H1 (cell line): Measurements from ENCODE around the gene MYH9. TPM values are rescaled to one million over a fixed set of nuclear protein-coding genes. Genes with fewer than 3 reads are reported as not detected.

Experiments
- CTCF ChIA-PET: fragments of 300-600 bp; sonication (Branson Sonifier 250); formaldehyde crosslinking; loops from one replicate; lab custom pipeline; 2021; ENCODE audit not compliant: partially characterized antibody; lab: Charles Lee
- POLR2A ChIA-PET: fragments of 300-600 bp; sonication (Branson Sonifier 250); formaldehyde crosslinking; loops from one replicate; lab custom pipeline; 2021; ENCODE audit warnings: inconsistent platforms; ENCODE audit not compliant: partially characterized antibody; lab: Charles Lee
- DNase-seq, 2 experiments: peaks; one replicate each; pipeline versions ENCODE4 v3.0.0 to v3.0.0-alpha.2; 2010 to 2022; ENCODE audit warnings: low spot score in 2 of 2, low read depth in 1 of 2, mixed read lengths in 1 of 2
- FAIRE-seq: peaks from 2 replicates; lab custom pipeline; 2011; peaks lifted over from hg19 to GRCh38; lab: Jason Lieb, UNC
- H2AFZ ChIP-seq: 2 replicates; pipeline ENCODE4 v1.8.1; 2012; ENCODE audit warnings: low read length, inconsistent platforms
- H2AK5ac ChIP-seq: 2 replicates; pipeline ENCODE4 v1.6.1; 2013; ENCODE audit warnings: low read depth, low read length
- H2BK120ac ChIP-seq: replicated peaks from 2 replicates; pipeline ENCODE3; 2013; ENCODE audit warnings: low read depth, low read length, inconsistent platforms
- H2BK12ac ChIP-seq: 2 replicates; pipeline ENCODE4 v1.6.1; 2013; ENCODE audit warnings: low read depth, low read length
- H2BK15ac ChIP-seq: 2 replicates; pipeline ENCODE4 v1.6.1; 2013; ENCODE audit warnings: low read length
- H2BK20ac ChIP-seq: 2 replicates; pipeline ENCODE4 v1.6.1; 2013; ENCODE audit warnings: low read length
- H2BK5ac ChIP-seq: 2 replicates; pipeline ENCODE4 v1.6.1; 2013; ENCODE audit warnings: low read depth, low read length
- H3K14ac ChIP-seq: 2 replicates; pipeline ENCODE4 v1.6.1; 2013; ENCODE audit warnings: inconsistent platforms; ENCODE audit not compliant: insufficient read length
- H3K18ac ChIP-seq: 2 replicates; pipeline ENCODE4 v1.6.1; 2013; ENCODE audit warnings: low read length; ENCODE audit errors: extremely low read depth
- H3K23ac ChIP-seq: 2 replicates; pipeline ENCODE4 v1.6.1; 2013; ENCODE audit warnings: inconsistent platforms; ENCODE audit not compliant: insufficient read length
- H3K23me2 ChIP-seq: 2 replicates; pipeline ENCODE4 v1.6.1; 2013; ENCODE audit warnings: low read depth, low read length
- H3K27ac ChIP-seq: 2 replicates; pipeline ENCODE4 v1.6.1; 2011; ENCODE audit warnings: low read depth, low read length, inconsistent platforms
- H3K27me3 ChIP-seq, 4 experiments: replicated peaks in 1 of 4; 1 replicate in 1 of 4; 2 replicates in 3 of 4; pipeline versions ENCODE4 v1.6.1 to v1.8.1; 2011 to 2013; ENCODE audit warnings: low read length in 3 of 4, mild to moderate bottlenecking in 3 of 4, inconsistent platforms in 2 of 4, mixed read lengths in 2 of 4, moderate library complexity in 1 of 4; ENCODE audit not compliant: control insufficient read depth in 3 of 4, insufficient read depth in 3 of 4; ENCODE audit errors: extremely low read depth in 1 of 4
- H3K36me3 ChIP-seq, 4 experiments: 2 replicates each; pipeline versions ENCODE4 v1.6.1 to v1.8.1; 2011 to 2013; ENCODE audit warnings: mild to moderate bottlenecking in 4 of 4, low read length in 3 of 4, moderate library complexity in 2 of 4, control low read depth in 1 of 4, inconsistent platforms in 1 of 4; ENCODE audit not compliant: insufficient read depth in 4 of 4, control insufficient read depth in 2 of 4
- H3K4ac ChIP-seq: replicated peaks from 2 replicates; pipeline ENCODE3; 2013; ENCODE audit warnings: low read length, low read depth, mixed read lengths, inconsistent platforms; ENCODE audit not compliant: insufficient read length
- H3K4me1 ChIP-seq, 4 experiments: replicated peaks in 1 of 4; 1 replicate in 1 of 4; 2 replicates in 3 of 4; pipeline versions ENCODE4 v1.6.1 to v1.8.1; 2011 to 2013; ENCODE audit warnings: low read length in 3 of 4, inconsistent platforms in 2 of 4, mixed read lengths in 1 of 4; ENCODE audit not compliant: insufficient read depth in 4 of 4, control insufficient read depth in 3 of 4
- H3K4me2 ChIP-seq, 2 experiments: 2 replicates each; pipeline versions ENCODE4 v1.6.1 to v1.8.1; 2011 to 2013; ENCODE audit warnings: low read depth in 2 of 2, low read length in 2 of 2, control low read depth in 1 of 2, inconsistent platforms in 1 of 2, mild to moderate bottlenecking in 1 of 2; ENCODE audit not compliant: insufficient read depth in 1 of 2
- H3K4me3 ChIP-seq, 4 experiments: fragments of 200-600, 300-600 bp in 1 of 4; sonication (generic), shearing (Covaris generic), sonication (Bioruptor Twin) in 1 of 4; 2 replicates each; pipeline versions ENCODE4 v1.5.1 to v1.8.1; 2011 to 2016; ENCODE audit warnings: low read length in 4 of 4, low read depth in 3 of 4, control low read depth in 2 of 4, inconsistent platforms in 2 of 4, mild to moderate bottlenecking in 2 of 4, mixed read lengths in 1 of 4, moderate library complexity in 1 of 4; ENCODE audit not compliant: insufficient read depth in 2 of 4; ENCODE audit errors: extremely low read depth in 1 of 4
- H3K56ac ChIP-seq: replicated peaks from 2 replicates; pipeline ENCODE3; 2013; ENCODE audit warnings: low read depth, mild to moderate bottlenecking, mixed read lengths, low read length, inconsistent platforms; ENCODE audit not compliant: insufficient read length
- H3K79me1 ChIP-seq: 2 replicates; pipeline ENCODE4 v1.6.1; 2013; ENCODE audit warnings: low read depth, low read length, control low read depth
- H3K79me2 ChIP-seq, 2 experiments: 2 replicates each; pipeline versions ENCODE4 v1.6.1 to v1.8.1; 2012 to 2013; ENCODE audit warnings: low read length in 2 of 2, mild to moderate bottlenecking in 2 of 2, inconsistent platforms in 1 of 2; ENCODE audit not compliant: insufficient read depth in 2 of 2, control insufficient read depth in 1 of 2
- H3K9ac ChIP-seq, 4 experiments: replicated peaks in 1 of 4; 1 replicate in 1 of 4; 2 replicates in 3 of 4; pipeline versions ENCODE4 v1.6.1 to v1.8.1; 2011 to 2013; ENCODE audit warnings: low read depth in 3 of 4, low read length in 3 of 4, control low read depth in 2 of 4, mild to moderate bottlenecking in 2 of 4, moderate library complexity in 2 of 4, inconsistent platforms in 1 of 4; ENCODE audit errors: extremely low read depth in 1 of 4
- H3K9me3 ChIP-seq, 2 experiments: 2 replicates each; pipeline versions ENCODE4 v1.6.1 to v1.8.1; 2012 to 2013; ENCODE audit warnings: mild to moderate bottlenecking in 2 of 2, moderate library complexity in 2 of 2, control low read depth in 1 of 2, inconsistent platforms in 1 of 2, low read depth in 1 of 2, low read length in 1 of 2, mixed read lengths in 1 of 2; ENCODE audit not compliant: insufficient read depth in 2 of 2
- H4K20me1 ChIP-seq, 2 experiments: replicated peaks in 1 of 2; 2 replicates each; pipeline versions ENCODE3 to v1.8.1; 2011 to 2013; ENCODE audit warnings: inconsistent platforms in 2 of 2, low read length in 2 of 2, mild to moderate bottlenecking in 1 of 2; ENCODE audit not compliant: insufficient read depth in 2 of 2, control insufficient read depth in 1 of 2
- H4K5ac ChIP-seq: 2 replicates; pipeline ENCODE4 v1.6.1; 2013; ENCODE audit warnings: low read length, low read depth, mixed read lengths, inconsistent platforms; ENCODE audit not compliant: insufficient read length
- H4K8ac ChIP-seq: 2 replicates; pipeline ENCODE4 v1.8.0; 2013; ENCODE audit warnings: mild to moderate bottlenecking, moderate library complexity, low read length, inconsistent platforms; ENCODE audit not compliant: insufficient read depth; ENCODE audit errors: extremely low read depth
- H4K91ac ChIP-seq: replicated peaks from 2 replicates; pipeline ENCODE3; 2013; ENCODE audit warnings: low read length, mixed read lengths, inconsistent platforms; ENCODE audit not compliant: insufficient read length
- CHD2 ChIP-seq: IDR thresholded peaks from 2 replicates; pipeline ENCODE4 v1.6.1; 2012; ENCODE audit warnings: low read length, improper control_type of control experiment
- RFX5 ChIP-seq: IDR thresholded peaks from 2 replicates; pipeline ENCODE4 v1.6.1; 2011; ENCODE audit warnings: low read depth, low read length, improper control_type of control experiment, borderline replicate concordance
- RXRA ChIP-seq: IDR thresholded peaks from 2 replicates; pipeline ENCODE4 v1.6.1; 2011; ENCODE audit warnings: low read depth, mild to moderate bottlenecking, low read length, moderate library complexity; ENCODE audit not compliant: insufficient read depth
- SAP30 ChIP-seq: fragments of 300-600 bp; sonication (generic); IDR thresholded peaks from 2 replicates; pipeline ENCODE4 v1.7.1; 2012; ENCODE audit warnings: low read length, moderate library complexity, mild to moderate bottlenecking, inconsistent platforms; ENCODE audit not compliant: insufficient read depth, insufficient replicate concordance
- SP4 ChIP-seq: IDR thresholded peaks from 2 replicates; pipeline ENCODE4 v1.6.1; 2012; ENCODE audit warnings: low read length, inconsistent platforms
- ZNF274 ChIP-seq: IDR thresholded peaks from 2 replicates; pipeline ENCODE4 v1.7.0; 2012; ENCODE audit warnings: low read length, borderline replicate concordance; ENCODE audit errors: extremely low read depth
- WGBS, 2 experiments: shearing (Covaris generic) in 1 of 2; methylation state at CpG; one replicate each; pipeline versions ENCODE4 v1.1.6 to v1.1.7; 2013 to 2015; ENCODE audit warnings: low lambda C conversion rate in 2 of 2, mixed read lengths in 2 of 2, inconsistent platforms in 1 of 2, low coverage in 1 of 2, missing lambda C conversion rate in 1 of 2; ENCODE audit not compliant: insufficient replicate concordance in 2 of 2, insufficient coverage in 1 of 2, insufficient read length in 1 of 2; ENCODE audit errors: extremely low coverage in 1 of 2, missing lambda C conversion rate in 1 of 2; 5-methylcytosine and 5-hydroxymethylcytosine counted together
- polyA plus RNA-seq, 7 experiments: library from polyadenylated mRNA; depleted of rRNA in 3 of 7; stranded (reverse) in 5 of 7; unstranded in 2 of 7; fragments of >200 nt in 5 of 7; fragments of 200-250 nt in 2 of 7; gene quantifications; 1 replicate in 5 of 7; 2 replicates in 1 of 7; 4 replicates in 1 of 7; pipeline versions ENCODE4 v1.2.1 to v1.2.3, GENCODE V29; 2011 to 2013; ENCODE audit warnings: missing spikeins in 2 of 7, mixed read lengths in 2 of 7
- total RNA-seq: library from RNA; stranded (reverse); fragmentation: NEBNext Ultra II Directional; extraction: Animal tissue kit (Norgen Biotek cat#: 25700); gene quantifications from 2 replicates; pipeline ENCODE4 v1.2.1, GENCODE V29; 2021
- TF ChIP-seq, protein P1 (sequence below): IDR thresholded peaks from 2 replicates; pipeline ENCODE4 v1.6.1; 2012; ENCODE audit warnings: inconsistent platforms
- TF ChIP-seq, protein P2 (sequence below): IDR thresholded peaks from 2 replicates; pipeline ENCODE4 v1.6.1; 2011; ENCODE audit warnings: low read depth, mild to moderate bottlenecking, low read length; ENCODE audit not compliant: insufficient read depth
- TF ChIP-seq, protein P3 (sequence below): IDR thresholded peaks from 2 replicates; pipeline ENCODE4 v1.6.1; 2012; ENCODE audit warnings: low read length, inconsistent platforms

The MYH9 gene
- total and polyA plus RNA-seq, 2 of the 8 experiments (the other 6 are each of a cell fraction or from before 2014, with no cell fraction given), result 24.9 to 322 TPM

DNA sequence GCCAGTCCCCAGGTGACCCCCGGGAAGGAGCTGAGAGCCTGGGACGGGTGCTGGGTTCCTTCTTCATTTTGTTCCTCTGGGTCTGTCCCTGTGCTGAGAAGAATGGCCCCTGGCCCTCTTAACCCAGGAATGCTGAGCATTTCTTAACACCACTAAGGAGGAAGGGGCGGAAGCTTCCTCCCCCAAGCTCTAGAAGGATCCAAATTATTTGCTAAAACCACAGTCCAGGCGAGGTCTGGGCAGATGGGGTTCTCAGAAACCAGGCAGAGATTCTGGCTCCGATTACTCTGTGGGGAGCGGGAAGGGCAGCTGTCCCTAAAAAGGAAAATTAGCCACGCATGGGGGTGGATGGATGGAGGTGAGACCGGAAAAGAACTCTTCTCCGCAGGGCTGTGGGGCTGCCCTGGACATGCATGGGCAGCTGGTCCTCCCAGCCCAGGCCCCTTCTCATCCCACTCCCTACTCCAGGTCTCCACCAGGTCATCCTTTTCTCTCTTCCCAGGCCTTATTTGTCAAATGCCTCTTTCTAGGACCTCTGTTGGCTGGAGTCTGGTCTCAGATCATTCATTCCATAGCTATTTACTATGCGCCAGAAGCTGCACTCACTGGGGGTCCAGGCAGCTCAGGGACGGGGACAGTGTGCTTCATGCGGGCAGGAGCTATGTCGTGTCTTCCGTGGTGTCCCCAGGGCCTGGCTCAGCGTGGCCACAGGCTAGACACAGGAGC lies 45.0 kb upstream of the MYH9 start:
- peak overlapping the region; percentile 98; the same call in 1 of the 2 replicates for H2BK15ac ChIP-seq
- no peak overlapping the region for H4K5ac ChIP-seq
- peak overlapping the region; percentile 67; the same call in 1 of the 2 replicates for H2AFZ ChIP-seq
- H3K79me1 ChIP-seq, result no peaks in the 10 kb centered on the region
- H2BK5ac ChIP-seq, result peak overlapping the region; percentile 77; the same call in 1 of the 2 replicates
- H3K27me3 ChIP-seq, result no peaks in the 10 kb centered on the region
- H3K18ac ChIP-seq, result no peak overlapping the region
- H2AK5ac ChIP-seq, result no peak overlapping the region
- no peaks in the 10 kb centered on the region for H3K79me2 ChIP-seq
- DNase-seq (no peak), FAIRE-seq (no peak)
- 86% methylated on average over 15 of the region's 15 CpGs; no CpG with 5 or more reads in 1 of the 2 experiments for WGBS, 2 experiments
- no peaks in the 10 kb centered on the region for H3K9me3 ChIP-seq
- no peak overlapping the region; a peak in 1 of 7 replicates for H3K9ac ChIP-seq
- H3K23ac ChIP-seq, result no peak overlapping the region
- H3K56ac ChIP-seq, result no peak overlapping the region
- H2BK20ac ChIP-seq, result peak overlapping the region; percentile 86
- no peak overlapping the region for H3K27ac ChIP-seq
- H3K4me1 ChIP-seq, result peaks cover 4 to 36% (median 18%) of the 10 kb centered on the region in 4 experiments
- no peaks in the 10 kb centered on the region for H4K20me1 ChIP-seq
- H3K4ac ChIP-seq, result peak overlapping the region; percentile 97
- CTCF ChIA-PET, result interaction anchor here (0.6 to 1.6 kb wide), 12 partner anchors 9 to 134 kb away, joined by 3 to 5 read pairs (median 3); no protein-coding TSS in a partner anchor
- POLR2A ChIA-PET, result interaction anchor here (0.7 to 1.9 kb wide), 11 partner anchors 9 to 103 kb away, joined by 3 to 8 read pairs (median 3); no protein-coding TSS in a partner anchor
- H4K91ac ChIP-seq, result peak overlapping the region; percentile 88
- H3K4me2 ChIP-seq, result no peak overlapping the region
- no peaks in the 10 kb centered on the region for H3K36me3 ChIP-seq
- no peak overlapping the region for H3K14ac ChIP-seq
- H3K4me3 ChIP-seq, result no peak overlapping the region
- H2BK120ac ChIP-seq, result no peak overlapping the region
- peak overlapping the region; percentile 29; the same call in 1 of the 2 replicates for H4K8ac ChIP-seq
- H2BK12ac ChIP-seq, result 0 out of 2 replicates have a peak overlapping the region, but pooled peaks have one; percentile 75
- no peaks in the 10 kb centered on the region for H3K23me2 ChIP-seq
- no peak for TF ChIP-seq CHD2
- no peak for TF ChIP-seq RFX5
- no peak for TF ChIP-seq RXRA
- TF ChIP-seq, protein P1, sequence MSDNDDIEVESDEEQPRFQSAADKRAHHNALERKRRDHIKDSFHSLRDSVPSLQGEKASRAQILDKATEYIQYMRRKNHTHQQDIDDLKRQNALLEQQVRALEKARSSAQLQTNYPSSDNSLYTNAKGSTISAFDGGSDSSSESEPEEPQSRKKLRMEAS, result no peak
- no peak for TF ChIP-seq ZNF274
- no peak for TF ChIP-seq SAP30
- TF ChIP-seq SP4, result no peak
- TF ChIP-seq, protein P2, sequence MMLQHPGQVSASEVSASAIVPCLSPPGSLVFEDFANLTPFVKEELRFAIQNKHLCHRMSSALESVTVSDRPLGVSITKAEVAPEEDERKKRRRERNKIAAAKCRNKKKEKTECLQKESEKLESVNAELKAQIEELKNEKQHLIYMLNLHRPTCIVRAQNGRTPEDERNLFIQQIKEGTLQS, result no peak
- TF ChIP-seq, protein P3, sequence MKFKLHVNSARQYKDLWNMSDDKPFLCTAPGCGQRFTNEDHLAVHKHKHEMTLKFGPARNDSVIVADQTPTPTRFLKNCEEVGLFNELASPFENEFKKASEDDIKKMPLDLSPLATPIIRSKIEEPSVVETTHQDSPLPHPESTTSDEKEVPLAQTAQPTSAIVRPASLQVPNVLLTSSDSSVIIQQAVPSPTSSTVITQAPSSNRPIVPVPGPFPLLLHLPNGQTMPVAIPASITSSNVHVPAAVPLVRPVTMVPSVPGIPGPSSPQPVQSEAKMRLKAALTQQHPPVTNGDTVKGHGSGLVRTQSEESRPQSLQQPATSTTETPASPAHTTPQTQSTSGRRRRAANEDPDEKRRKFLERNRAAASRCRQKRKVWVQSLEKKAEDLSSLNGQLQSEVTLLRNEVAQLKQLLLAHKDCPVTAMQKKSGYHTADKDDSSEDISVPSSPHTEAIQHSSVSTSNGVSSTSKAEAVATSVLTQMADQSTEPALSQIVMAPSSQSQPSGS, result no peak
